ENCODE results near the gene DGAT2.

GRCh38 chr11:75811485-75811884 is 42.9 kb downstream of the DGAT2 start:
- no peak for TF ChIP-seq POLR2AphosphoS5 (IDR thresholded peaks at IDR 0.05)
- TF ChIP-seq POLR2A (IDR thresholded peaks at IDR 0.05): no peak

All from suprapubic skin (tissue), 4 donors.